Measurements from ENCODE around the gene RFX1. TPM values are rescaled to one million over a fixed set of nuclear protein-coding genes. Genes with fewer than 3 reads are reported as not detected.

Gene RFX1
- total and polyA plus RNA-seq, 2 experiments from 2014 or later: 2.2 to 2.4 TPM

DNA sequence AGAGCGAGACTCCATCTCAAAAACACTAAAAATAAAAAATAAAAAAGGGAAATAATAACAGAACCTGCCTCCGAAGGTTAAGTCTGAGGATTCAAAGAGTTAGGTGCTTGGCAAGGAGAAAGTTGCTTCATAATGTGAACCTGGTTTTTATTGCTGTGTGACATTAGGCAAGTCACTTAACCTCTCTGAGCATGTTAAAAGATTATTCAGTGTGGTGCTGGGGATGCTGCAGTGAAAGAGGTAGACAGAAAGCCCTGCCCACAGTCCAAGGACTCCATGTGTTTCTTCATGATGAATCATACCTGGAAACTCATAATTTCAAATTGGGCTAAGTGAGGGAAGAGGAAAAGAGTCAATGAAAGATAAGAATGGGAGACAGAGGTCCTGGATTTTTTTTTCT is 27.8 kb upstream of the RFX1 start:
- Histone ChIP-seq H3K9me3 (ENCODE audit: low read depth) (no peaks in the 10 kb centered on the region), H3K4me3 (no peak overlapping the region), H3K27ac (no peak overlapping the region), H3K4me1 (ENCODE audit: insufficient read depth) (no peaks in the 10 kb centered on the region), H3K79me2 (no peaks in the 10 kb centered on the region), H3K27me3 (peaks cover 3% of the 10 kb centered on the region), H3K4me2 (no peak overlapping the region), H3K36me3 (replicated peaks; ENCODE audit: insufficient read depth, low read depth) (no peaks in the 10 kb centered on the region), H4K20me1 (ENCODE audit: insufficient read depth, poor library complexity, severe bottlenecking) (no peaks in the 10 kb centered on the region), H3K9me2 (replicated peaks; ENCODE audit: insufficient read depth) (no peaks in the 10 kb centered on the region), H2AFZ (no peak overlapping the region)
- 100% methylated on average over 2 of the region's 2 CpGs for WGBS (ENCODE audit: low lambda C conversion rate, missing lambda C conversion rate)
- no peak for TF ChIP-seq EZH2phosphoT487 (IDR thresholded peaks at IDR 0.05; ENCODE audit: low read depth, severe bottlenecking, unreplicated experiment)
- TF ChIP-seq, protein P1, sequence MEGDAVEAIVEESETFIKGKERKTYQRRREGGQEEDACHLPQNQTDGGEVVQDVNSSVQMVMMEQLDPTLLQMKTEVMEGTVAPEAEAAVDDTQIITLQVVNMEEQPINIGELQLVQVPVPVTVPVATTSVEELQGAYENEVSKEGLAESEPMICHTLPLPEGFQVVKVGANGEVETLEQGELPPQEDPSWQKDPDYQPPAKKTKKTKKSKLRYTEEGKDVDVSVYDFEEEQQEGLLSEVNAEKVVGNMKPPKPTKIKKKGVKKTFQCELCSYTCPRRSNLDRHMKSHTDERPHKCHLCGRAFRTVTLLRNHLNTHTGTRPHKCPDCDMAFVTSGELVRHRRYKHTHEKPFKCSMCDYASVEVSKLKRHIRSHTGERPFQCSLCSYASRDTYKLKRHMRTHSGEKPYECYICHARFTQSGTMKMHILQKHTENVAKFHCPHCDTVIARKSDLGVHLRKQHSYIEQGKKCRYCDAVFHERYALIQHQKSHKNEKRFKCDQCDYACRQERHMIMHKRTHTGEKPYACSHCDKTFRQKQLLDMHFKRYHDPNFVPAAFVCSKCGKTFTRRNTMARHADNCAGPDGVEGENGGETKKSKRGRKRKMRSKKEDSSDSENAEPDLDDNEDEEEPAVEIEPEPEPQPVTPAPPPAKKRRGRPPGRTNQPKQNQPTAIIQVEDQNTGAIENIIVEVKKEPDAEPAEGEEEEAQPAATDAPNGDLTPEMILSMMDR (IDR thresholded peaks at IDR 0.05; ENCODE audit: poor library complexity): no peak
- TF ChIP-seq EZH2 (IDR thresholded peaks at IDR 0.05; ENCODE audit: borderline replicate concordance): no peak
- no peak for DNase-seq (ENCODE audit: low spot score)

DNA sequence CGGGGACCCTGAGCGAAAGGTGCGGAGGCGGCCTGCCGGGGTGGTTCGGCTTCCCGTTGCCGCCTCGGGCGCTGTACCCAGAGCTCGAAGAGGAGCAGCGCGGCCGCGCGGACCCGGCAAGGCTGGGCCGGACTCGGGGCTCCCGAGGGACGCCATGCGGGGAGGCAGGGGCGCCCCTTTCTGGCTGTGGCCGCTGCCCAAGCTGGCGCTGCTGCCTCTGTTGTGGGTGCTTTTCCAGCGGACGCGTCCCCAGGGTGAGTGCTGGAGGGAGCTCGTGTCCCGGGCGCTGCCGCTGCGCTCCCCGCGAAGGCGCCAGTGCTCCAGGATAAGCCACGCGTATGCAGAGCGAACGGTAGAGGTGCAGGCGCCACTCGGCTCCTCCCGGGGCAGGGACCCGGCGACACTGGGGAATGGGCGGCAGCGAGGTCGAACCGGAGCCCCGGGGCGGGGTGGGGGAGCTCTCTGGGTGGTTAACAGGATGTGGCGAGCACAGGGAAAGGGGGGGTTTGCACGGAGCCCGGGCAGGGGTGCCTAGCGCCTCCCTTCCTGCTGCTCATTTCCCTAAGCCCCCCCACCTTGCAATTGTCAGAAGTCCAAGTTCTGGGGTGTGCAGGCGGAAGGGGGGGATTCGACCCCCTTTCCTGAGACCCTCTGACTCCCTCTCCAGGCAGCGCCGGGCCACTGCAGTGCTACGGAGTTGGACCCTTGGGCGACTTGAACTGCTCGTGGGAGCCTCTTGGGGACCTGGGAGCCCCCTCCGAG is 25.8 kb upstream of the RFX1 start, which contains the start of gene IL27RA:
IL27RA (plus strand) TSS at position 44 of the 762 bp plus-strand sequence; CDS start at position 155, 111 bp downstream.
- Histone ChIP-seq H3K27ac (no peak within 1 kb of the TSS), H4K20me1 (ENCODE audit: insufficient read depth, poor library complexity, severe bottlenecking) (no peaks in the 10 kb centered on the region), H3K4me1 (ENCODE audit: insufficient read depth) (no peaks in the 10 kb centered on the region), H3K9me2 (replicated peaks; ENCODE audit: insufficient read depth) (no peaks in the 10 kb centered on the region), H3K36me3 (replicated peaks; ENCODE audit: insufficient read depth, low read depth) (no peaks in the 10 kb centered on the region), H3K4me3 (peak within 1 kb of the TSS; percentile 35), H3K4me2 (peak within 1 kb of the TSS; percentile 94), H3K79me2 (no peaks in the 10 kb centered on the region), H2AFZ (peak within 1 kb of the TSS; percentile 80), H3K27me3 (peaks cover 3% of the 10 kb centered on the region), H3K9me3 (ENCODE audit: low read depth) (no peaks in the 10 kb centered on the region)
- DNase-seq (ENCODE audit: low spot score): peak; percentile 63
- TF ChIP-seq EZH2phosphoT487 (IDR thresholded peaks at IDR 0.05; ENCODE audit: low read depth, severe bottlenecking, unreplicated experiment) (no peak), EZH2 (IDR thresholded peaks at IDR 0.05; ENCODE audit: borderline replicate concordance) (no peak)
- TF ChIP-seq, protein P1 (IDR thresholded peaks at IDR 0.05; ENCODE audit: poor library complexity): peak; percentile 58
- 1% methylated on average over 39 of the region's 63 CpGs for WGBS (ENCODE audit: low lambda C conversion rate, missing lambda C conversion rate)

DNA sequence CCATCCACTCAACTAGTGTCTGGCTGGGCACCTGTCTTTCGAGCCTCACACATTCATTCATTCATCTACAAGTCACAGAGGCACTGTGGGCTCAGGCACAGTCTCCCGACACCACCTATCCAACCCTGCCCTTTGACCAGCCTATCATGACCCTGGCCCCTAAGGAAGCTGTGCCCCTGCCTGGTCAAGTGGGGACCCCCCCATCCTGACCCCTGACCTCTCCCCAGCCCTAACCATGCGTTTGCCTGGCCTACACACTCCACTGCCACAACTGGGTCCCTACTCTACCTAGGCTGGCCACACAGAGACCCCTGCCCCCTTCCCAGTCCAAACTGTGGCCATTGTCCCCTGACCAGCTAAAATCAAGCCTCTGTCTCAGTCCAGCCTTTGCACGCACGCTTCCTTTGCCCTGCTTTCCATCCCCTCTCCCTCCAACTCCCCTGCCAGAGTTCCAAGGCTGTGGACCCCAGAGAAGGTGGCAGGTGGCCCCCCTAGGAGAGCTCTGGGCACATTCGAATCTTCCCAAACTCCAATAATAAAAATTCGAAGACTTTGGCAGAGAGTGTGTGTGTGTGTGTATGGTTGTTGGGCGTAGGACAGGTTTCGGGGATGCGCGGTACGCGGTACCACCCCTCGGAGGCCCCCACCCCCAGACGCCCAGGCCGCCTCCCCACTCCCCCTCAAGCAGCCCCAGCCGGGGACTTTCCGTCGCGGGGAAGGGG is 25.0 kb upstream of the RFX1 start:
- Histone ChIP-seq H3K27me3 (peaks cover 3% of the 10 kb centered on the region), H3K36me3 (replicated peaks; ENCODE audit: insufficient read depth, low read depth) (no peaks in the 10 kb centered on the region), H2AFZ (peak overlapping the region; percentile 80), H3K4me1 (ENCODE audit: insufficient read depth) (no peaks in the 10 kb centered on the region), H3K4me2 (peak overlapping the region; percentile 94), H3K9me3 (ENCODE audit: low read depth) (no peaks in the 10 kb centered on the region), H3K27ac (no peak overlapping the region), H3K9me2 (replicated peaks; ENCODE audit: insufficient read depth) (no peaks in the 10 kb centered on the region), H3K4me3 (peak overlapping the region; percentile 35), H4K20me1 (ENCODE audit: insufficient read depth, poor library complexity, severe bottlenecking) (no peaks in the 10 kb centered on the region), H3K79me2 (no peaks in the 10 kb centered on the region)
- WGBS (ENCODE audit: low lambda C conversion rate, missing lambda C conversion rate): 28% methylated on average over 15 of the region's 20 CpGs
- DNase-seq (ENCODE audit: low spot score): no peak
- no peak for TF ChIP-seq EZH2phosphoT487 (IDR thresholded peaks at IDR 0.05; ENCODE audit: low read depth, severe bottlenecking, unreplicated experiment)
- no peak for TF ChIP-seq EZH2 (IDR thresholded peaks at IDR 0.05; ENCODE audit: borderline replicate concordance)
- TF ChIP-seq, protein P1 (IDR thresholded peaks at IDR 0.05; ENCODE audit: poor library complexity): no peak

Measured in hepatocyte (in vitro differentiated cells).